HCT116 (cell line): Measurements from ENCODE around the gene PLEKHM3. TPM values are rescaled to one million over a fixed set of nuclear protein-coding genes. Genes with fewer than 3 reads are reported as not detected.

Source experiments
- ATAC-seq: fragments of 200-7000 bp; cut with Tn5 transposase; 2 replicates; pipeline ENCODE4 v1.9.1; 2020; ENCODE audit warnings: mild to moderate bottlenecking, moderate library complexity
- BruUV-seq: library from RNA; stranded (reverse); fragments of 400-500 nt; replicated peaks from 2 replicates; lab custom pipeline; 2021; lab: Mats Ljungman, UMichigan
- CTCF ChIA-PET: fragments of 300-600 bp; sonication (Branson Sonifier 250); formaldehyde crosslinking; loops from one replicate; lab custom pipeline; 2021; ENCODE audit warnings: antibody characterized with exemption; lab: Charles Lee
- POLR2A ChIA-PET: fragments of 300-600, 350-600 bp; sonication (Branson Sonifier 250); formaldehyde crosslinking; loops from one replicate; lab custom pipeline; 2021; ENCODE audit warnings: antibody characterized with exemption; lab: Charles Lee
- RAD21 ChIA-PET, 2 experiments: fragments of 300-600 bp; sonication (Branson Sonifier 250); formaldehyde crosslinking; loops; one replicate each; lab custom pipeline; 2023; ENCODE audit warnings: low total read pairs in 2 of 2; ENCODE audit not compliant: uncharacterized antibody in 2 of 2, unreplicated experiment in 2 of 2, low non-redundant PET in 1 of 2; lab: Charles Lee
- DNase-seq: peaks from one replicate; pipeline ENCODE4 v3.0.0-alpha.2; 2010; ENCODE audit warnings: low read depth, low spot score
- H2AFZ ChIP-seq: fragments of 200-600 bp; shearing (Covaris generic), sonication (generic); 2 replicates; pipeline ENCODE4 v1.6.1; 2017; ENCODE audit warnings: low read depth, mixed run types, mixed read lengths, antibody characterized with exemption, low read length; ENCODE audit not compliant: poor library complexity, severe bottlenecking
- H3K27ac ChIP-seq: 2 replicates; pipeline ENCODE4 v1.5.1; 2012; ENCODE audit warnings: low read depth, low read length
- H3K27me3 ChIP-seq: fragments of 200-600 bp; sonication (generic); 2 replicates; pipeline ENCODE4 v1.6.1; 2016; ENCODE audit warnings: mixed run types, low read length, mixed read lengths; ENCODE audit not compliant: insufficient read depth
- H3K36me3 ChIP-seq, 2 experiments: fragments of 200-500 bp in 1 of 2; fragments of 200-600 bp in 1 of 2; sonication (Bioruptor generic) in 1 of 2; sonication (generic) in 1 of 2; 2 replicates each; pipeline versions ENCODE4 v1.5.1 to v1.6.1; 2014 to 2016; ENCODE audit warnings: low read length in 2 of 2, inconsistent platforms in 1 of 2, mixed read lengths in 1 of 2, mixed run types in 1 of 2; ENCODE audit not compliant: insufficient read depth in 2 of 2, control insufficient read depth in 1 of 2
- H3K4me1 ChIP-seq, 2 experiments: fragments of 200-600 bp in 1 of 2; sonication (generic) in 1 of 2; 2 replicates each; pipeline versions ENCODE4 v1.5.1 to v1.6.1; 2012 to 2017; ENCODE audit warnings: low read length in 2 of 2, inconsistent platforms in 1 of 2, mild to moderate bottlenecking in 1 of 2, mixed read lengths in 1 of 2, mixed run types in 1 of 2, moderate library complexity in 1 of 2; ENCODE audit not compliant: insufficient read depth in 2 of 2, control insufficient read depth in 1 of 2
- H3K4me2 ChIP-seq: fragments of 200-600 bp; sonication (generic); 2 replicates; pipeline ENCODE4 v1.6.1; 2017; ENCODE audit warnings: mixed run types, low read length, mixed read lengths
- H3K4me3 ChIP-seq, 2 experiments: fragments of 200-600 bp in 1 of 2; sonication (generic) in 1 of 2; replicated peaks in 1 of 2; 2 replicates each; pipeline ENCODE4 v1.5.1; 2011 to 2016; ENCODE audit warnings: low read length in 2 of 2, control low read depth in 1 of 2, low read depth in 1 of 2, mild to moderate bottlenecking in 1 of 2, mixed read lengths in 1 of 2, mixed run types in 1 of 2
- H3K79me2 ChIP-seq: fragments of 200-600 bp; sonication (generic); 2 replicates; pipeline ENCODE4 v1.6.1; 2017; ENCODE audit warnings: mild to moderate bottlenecking, mixed run types, low read length, moderate library complexity, mixed read lengths; ENCODE audit not compliant: insufficient read depth
- H3K9ac ChIP-seq: fragments of 200-600 bp; sonication (generic); 2 replicates; pipeline ENCODE4 v1.6.1; 2016; ENCODE audit warnings: low read length, mixed read lengths
- H3K9me2 ChIP-seq: fragments of 200-600 bp; sonication (generic), shearing (Covaris generic); 2 replicates; pipeline ENCODE4 v1.6.1; 2017; ENCODE audit warnings: mixed run types, mild to moderate bottlenecking, moderate library complexity; ENCODE audit not compliant: insufficient read depth
- H3K9me3 ChIP-seq, 2 experiments: fragments of 200-500 bp in 1 of 2; fragments of 200-600 bp in 1 of 2; sonication (Bioruptor generic) in 1 of 2; sonication (generic) in 1 of 2; 2 replicates each; pipeline ENCODE4 v1.6.1; 2014 to 2017; ENCODE audit warnings: low read length in 2 of 2, mixed read lengths in 2 of 2, inconsistent platforms in 1 of 2, low read depth in 1 of 2, mild to moderate bottlenecking in 1 of 2, mixed run types in 1 of 2, moderate library complexity in 1 of 2; ENCODE audit not compliant: control insufficient read depth in 1 of 2, insufficient read depth in 1 of 2
- H4K20me1 ChIP-seq: fragments of 200-600 bp; sonication (generic), shearing (Covaris generic); 2 replicates; pipeline ENCODE4 v1.6.1; 2017; ENCODE audit warnings: mixed run types, mild to moderate bottlenecking, moderate library complexity; ENCODE audit not compliant: insufficient read depth
- CBX3 ChIP-seq: IDR thresholded peaks from 2 replicates; pipeline ENCODE4 v1.6.1; 2012; ENCODE audit warnings: low read depth
- CEBPB ChIP-seq: IDR thresholded peaks from 2 replicates; pipeline ENCODE4 v1.6.1; 2012; ENCODE audit warnings: low read depth
- EGR1 ChIP-seq: IDR thresholded peaks from 2 replicates; pipeline ENCODE4 v1.6.1; 2012; ENCODE audit warnings: low read depth
- ELF1 ChIP-seq: IDR thresholded peaks from 2 replicates; pipeline ENCODE4 v1.6.1; 2012; ENCODE audit warnings: low read depth, borderline replicate concordance
- EZH2 ChIP-seq: fragments of 200-600 bp; sonication (generic); IDR thresholded peaks from 2 replicates; pipeline ENCODE4 v1.6.1; 2017; ENCODE audit warnings: antibody characterized with exemption, mixed run types
- EZH2phosphoT487 ChIP-seq: fragments of 200-600 bp; IDR thresholded peaks from 2 replicates; pipeline ENCODE4 v1.6.1; 2018; ENCODE audit warnings: antibody characterized with exemption, borderline replicate concordance
- FOSL1 ChIP-seq: IDR thresholded peaks from 2 replicates; pipeline ENCODE4 v1.6.1; 2012; ENCODE audit warnings: low read depth
- JUND ChIP-seq: IDR thresholded peaks from 2 replicates; pipeline ENCODE4 v1.6.1; 2012
- MAX ChIP-seq: IDR thresholded peaks from 2 replicates; pipeline ENCODE4 v1.6.1; 2012
- POLR2A ChIP-seq: IDR thresholded peaks from 2 replicates; pipeline ENCODE4 v1.7.0; 2011; ENCODE audit warnings: borderline replicate concordance; ENCODE audit not compliant: insufficient read depth, insufficient read length; ENCODE audit errors: extremely low read depth
- RAD21 ChIP-seq: IDR thresholded peaks from 2 replicates; pipeline ENCODE4 v1.6.1; 2012; ENCODE audit warnings: low read depth, mild to moderate bottlenecking
- REST ChIP-seq: IDR thresholded peaks from 2 replicates; pipeline ENCODE4 v1.6.1; 2012; ENCODE audit warnings: low read depth
- SIN3A ChIP-seq: IDR thresholded peaks from 2 replicates; pipeline ENCODE4 v1.6.1; 2012; ENCODE audit warnings: low read depth
- SRF ChIP-seq: IDR thresholded peaks from 2 replicates; pipeline ENCODE4 v1.6.1; 2012; ENCODE audit warnings: low read depth
- TCF7L2 ChIP-seq: IDR thresholded peaks from 2 replicates; pipeline ENCODE4 v1.7.0; 2011; ENCODE audit warnings: borderline replicate concordance, inconsistent platforms; ENCODE audit not compliant: insufficient read depth, insufficient read length; ENCODE audit errors: extremely low read depth
- YY1 ChIP-seq: IDR thresholded peaks from 2 replicates; pipeline ENCODE4 v1.6.1; 2011; ENCODE audit warnings: low read length, low read depth, moderate library complexity, mild to moderate bottlenecking; ENCODE audit not compliant: insufficient replicate concordance; ENCODE audit errors: extremely low read depth
- ZFX ChIP-seq: fragments of 450-650 bp; IDR thresholded peaks from 2 replicates; pipeline ENCODE4 v1.6.1; 2017
- ZNF274 ChIP-seq: fragments of 200-500 bp; sonication (Bioruptor generic); IDR thresholded peaks from 2 replicates; pipeline ENCODE4 v1.6.1; 2014; ENCODE audit warnings: mild to moderate bottlenecking, low read depth, low read length, inconsistent platforms
- intact Hi-C: fragments of 100-400 bp; cut with micrococcal nuclease; formaldehyde crosslinking; loops from 2 replicates; pipeline ENCODE4 v1.10.0; 2022
- total RNA-seq: library from RNA; stranded (reverse); gene quantifications from one replicate; pipeline ENCODE4 v1.2.1, GENCODE V29; 2021; ENCODE audit not compliant: unreplicated experiment

PLEKHM3 gene
- total RNA-seq, 1 experiment from 2014 or later: 6.3 TPM

GRCh38 chr2:207920721-207921120 is 104.6 kb downstream of the PLEKHM3 start:
- no peak for DNase-seq
- H3K4me1 ChIP-seq: no peaks in the 10 kb centered on the region
- POLR2A ChIA-PET: no interaction called here

GRCh38 chr2:207920321-207920720 is 105.0 kb downstream of the PLEKHM3 start:
- POLR2A ChIA-PET: no interaction called here
- H3K36me3 ChIP-seq: no peaks in the 10 kb centered on the region
- no peak overlapping the region for H3K27ac ChIP-seq
- no peaks in the 10 kb centered on the region for H3K9me3 ChIP-seq
- no peaks in the 10 kb centered on the region for H3K9me2 ChIP-seq
- intact Hi-C loops: no loop called here
- no peaks in the 10 kb centered on the region for H3K4me1 ChIP-seq
- H3K9ac ChIP-seq: no peak overlapping the region
- H2AFZ ChIP-seq: no peak overlapping the region
- ATAC-seq (no peak), DNase-seq (no peak)
- BruUV-seq: no TSS peak
- H3K4me2 ChIP-seq: no peak overlapping the region
- no peaks in the 10 kb centered on the region for H4K20me1 ChIP-seq
- no peaks in the 10 kb centered on the region for H3K27me3 ChIP-seq
- CTCF ChIA-PET: no interaction called here
- no peaks in the 10 kb centered on the region for H3K79me2 ChIP-seq
- H3K4me3 ChIP-seq: no peak overlapping the region
- RAD21 ChIA-PET: no interaction called here
- TF ChIP-seq ZFX: no peak
- TF ChIP-seq CEBPB: no peak
- no peak for TF ChIP-seq CBX3
- TF ChIP-seq TCF7L2: no peak
- TF ChIP-seq EZH2phosphoT487: no peak
- no peak for TF ChIP-seq FOSL1
- TF ChIP-seq MAX: no peak
- no peak for TF ChIP-seq SIN3A
- no peak for TF ChIP-seq REST
- no peak for TF ChIP-seq YY1
- TF ChIP-seq ELF1: no peak
- TF ChIP-seq EZH2: no peak
- TF ChIP-seq RAD21: no peak
- no peak for TF ChIP-seq EGR1
- TF ChIP-seq ZNF274: no peak
- no peak for TF ChIP-seq JUND
- TF ChIP-seq SRF: no peak

More at GRCh38 chr2:207920721-207921120, 104.6 kb downstream of the PLEKHM3 start:
- Histone ChIP-seq H3K9me2 (no peaks in the 10 kb centered on the region), H3K27ac (no peak overlapping the region), H3K4me2 (no peak overlapping the region), H3K79me2 (no peaks in the 10 kb centered on the region), H3K9me3 (no peaks in the 10 kb centered on the region)
- no peak for ATAC-seq
- CTCF ChIA-PET: no interaction called here
- TF ChIP-seq ELF1 (no peak), FOSL1 (no peak), POLR2A (no peak)
- TF ChIP-seq, all 23 proteins: peak for 0
- Histone ChIP-seq H3K27me3 (no peaks in the 10 kb centered on the region), H2AFZ (no peak overlapping the region), H3K36me3 (no peaks in the 10 kb centered on the region), H4K20me1 (no peaks in the 10 kb centered on the region), H3K4me3 (no peak overlapping the region), H3K9ac (no peak overlapping the region)
- RAD21 ChIA-PET: no interaction called here
- intact Hi-C loops: no loop called here
- no TSS peak for BruUV-seq
